Measurements from ENCODE around the gene FBP1.

Gene FBP1

DNA sequence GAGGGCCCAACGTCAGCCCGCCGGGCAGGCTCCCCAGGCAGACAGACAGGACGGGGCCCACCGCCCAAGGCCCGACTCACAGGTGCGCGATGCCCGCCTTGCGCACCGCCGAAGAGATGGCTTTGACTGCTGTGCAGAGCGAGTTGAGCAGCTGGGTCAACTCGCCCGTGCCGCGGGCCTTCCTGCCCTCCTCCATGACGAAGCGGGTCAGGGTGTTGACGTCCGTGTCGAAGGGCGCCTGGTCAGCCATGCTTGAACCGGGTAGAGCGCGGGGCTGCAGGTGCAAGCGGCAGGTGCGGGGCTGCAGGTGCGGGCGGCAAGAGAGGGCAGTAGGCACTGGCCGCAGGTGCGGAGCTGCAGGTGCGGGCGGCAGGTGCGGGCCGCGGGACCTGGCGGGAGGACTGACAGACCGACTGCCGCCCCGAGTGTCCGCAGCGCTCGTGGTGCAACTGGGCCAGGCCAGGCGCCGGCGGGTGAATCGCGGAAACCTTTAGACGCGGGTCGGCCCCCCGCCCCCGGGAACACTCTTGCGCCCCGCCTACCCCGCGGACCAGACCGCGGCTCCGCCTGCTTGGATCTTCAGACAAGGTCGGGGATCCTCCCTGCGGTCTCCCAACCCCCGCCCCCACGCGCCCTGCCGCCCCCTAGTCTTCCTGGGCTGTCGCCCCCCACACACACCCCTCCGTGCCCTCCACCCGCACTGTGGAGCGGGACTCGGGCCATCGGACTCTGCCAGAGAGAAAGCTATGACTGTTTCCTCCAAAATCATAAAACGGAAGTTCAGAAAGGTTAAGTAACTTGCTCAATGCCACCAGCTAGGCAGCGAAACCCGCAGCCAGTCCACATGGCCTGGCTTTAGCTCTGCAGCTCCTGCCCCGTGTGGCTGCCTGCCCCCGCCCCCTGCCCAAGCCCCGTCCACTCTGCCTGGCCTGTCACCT, at the start of gene FBP1:
FBP1 (minus strand) TSS at position 458 of the 938 bp plus-strand sequence; CDS start at position 250, 208 bp downstream.
- peak; percentile 85 to 86 for ATAC-seq (replicated peaks)
- H3K4me1 Mint-ChIP-seq, result peaks cover 11 to 21% of the 10 kb centered on the region in 2 donors
- DNase-seq, result peak; percentile 62
- H3K27ac Mint-ChIP-seq, result peak within 1 kb of the TSS; percentile 90
- peaks cover 0 to 15% of the 10 kb centered on the region in 2 donors for H3K27me3 Mint-ChIP-seq
- no peaks in the 10 kb centered on the region for H3K9me3 Mint-ChIP-seq
- H3K4me3 Mint-ChIP-seq, result peak within 1 kb of the TSS; percentile 88 to 93
- no peaks in the 10 kb centered on the region for H3K36me3 Mint-ChIP-seq

DNA sequence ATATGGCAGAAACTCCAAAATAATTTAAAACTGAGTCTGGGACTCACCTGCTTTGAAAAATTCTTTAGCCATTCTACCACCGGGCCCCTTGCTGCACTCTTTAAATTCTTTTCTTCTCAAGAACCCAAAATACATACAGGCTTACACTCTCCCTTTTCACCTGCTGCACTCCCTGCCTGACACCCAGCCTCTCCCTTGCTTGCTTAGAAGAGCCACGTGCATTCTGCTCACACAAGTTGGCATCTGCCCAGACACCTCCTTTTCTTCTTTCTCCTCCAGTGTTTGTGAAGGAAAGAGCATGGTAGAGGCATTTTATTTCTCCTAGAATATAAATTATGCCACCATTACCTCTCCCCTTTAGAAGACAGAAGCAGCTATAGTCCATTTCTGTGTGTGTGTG, 48.1 kb upstream of the FBP1 start:
- no peak for ATAC-seq (replicated peaks)
- Mint-ChIP-seq H3K36me3 (no peaks in the 10 kb centered on the region), H3K4me3 (no peak overlapping the region), H3K27me3 (peaks cover 8 to 23% of the 10 kb centered on the region in 2 donors), H3K27ac (no peak overlapping the region), H3K9me3 (no peaks in the 10 kb centered on the region), H3K4me1 (peaks cover 0 to 2% of the 10 kb centered on the region in 2 donors)
- DNase-seq, result no peak

GRCh38 chr9:94685359-94685758, 46.0 kb upstream of the FBP1 start:
- ATAC-seq (replicated peaks), result peak in 1 of 2 donors; percentile 50
- H3K9me3 Mint-ChIP-seq, result no peaks in the 10 kb centered on the region
- no peak for DNase-seq
- peaks cover 3 to 7% of the 10 kb centered on the region in 2 donors for H3K27me3 Mint-ChIP-seq
- H3K36me3 Mint-ChIP-seq, result no peaks in the 10 kb centered on the region
- H3K4me3 Mint-ChIP-seq, result no peak overlapping the region
- peaks cover 7 to 14% of the 10 kb centered on the region in 2 donors for H3K4me1 Mint-ChIP-seq
- H3K27ac Mint-ChIP-seq, result no peak overlapping the region

DNA sequence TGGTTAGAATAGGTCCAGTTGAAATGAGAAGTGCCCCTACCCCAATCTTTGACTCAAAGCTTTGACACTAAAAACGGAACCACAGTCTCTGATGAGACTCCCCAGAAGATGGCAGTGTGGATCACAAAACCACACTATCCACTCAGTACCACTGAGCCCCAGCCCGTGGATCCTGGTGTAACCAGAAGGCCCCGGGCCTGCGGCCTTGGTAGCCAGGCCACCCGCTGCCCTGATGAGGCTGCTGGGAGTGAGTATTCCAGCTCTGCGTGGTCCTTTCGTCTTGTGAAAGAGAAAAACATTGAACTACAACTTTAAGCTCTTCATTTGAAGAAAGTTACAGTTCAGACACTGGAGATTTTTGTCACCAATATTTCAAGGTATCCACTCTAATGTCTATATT, 42.2 kb upstream of the FBP1 start:
- no peak overlapping the region for H3K27ac Mint-ChIP-seq
- peaks cover 18 to 20% of the 10 kb centered on the region in 2 donors for H3K27me3 Mint-ChIP-seq
- ATAC-seq (replicated peaks), result peak; percentile 96 to 97
- no peak overlapping the region for H3K4me3 Mint-ChIP-seq
- peaks cover 7 to 14% of the 10 kb centered on the region in 2 donors for H3K4me1 Mint-ChIP-seq
- DNase-seq, result peak; percentile 48
- H3K9me3 Mint-ChIP-seq, result peaks cover 0 to 1% of the 10 kb centered on the region in 2 donors
- H3K36me3 Mint-ChIP-seq, result no peaks in the 10 kb centered on the region

GRCh38 chr9:94680621-94681020, 41.3 kb upstream of the FBP1 start:
- peaks cover 6 to 14% of the 10 kb centered on the region in 2 donors for H3K4me1 Mint-ChIP-seq
- ATAC-seq (replicated peaks) (no peak), DNase-seq (no peak)
- peaks cover 0 to 1% of the 10 kb centered on the region in 2 donors for H3K9me3 Mint-ChIP-seq
- H3K27me3 Mint-ChIP-seq, result peaks cover 18 to 20% of the 10 kb centered on the region in 2 donors
- no peak overlapping the region for H3K4me3 Mint-ChIP-seq
- no peaks in the 10 kb centered on the region for H3K36me3 Mint-ChIP-seq
- no peak overlapping the region for H3K27ac Mint-ChIP-seq

DNA sequence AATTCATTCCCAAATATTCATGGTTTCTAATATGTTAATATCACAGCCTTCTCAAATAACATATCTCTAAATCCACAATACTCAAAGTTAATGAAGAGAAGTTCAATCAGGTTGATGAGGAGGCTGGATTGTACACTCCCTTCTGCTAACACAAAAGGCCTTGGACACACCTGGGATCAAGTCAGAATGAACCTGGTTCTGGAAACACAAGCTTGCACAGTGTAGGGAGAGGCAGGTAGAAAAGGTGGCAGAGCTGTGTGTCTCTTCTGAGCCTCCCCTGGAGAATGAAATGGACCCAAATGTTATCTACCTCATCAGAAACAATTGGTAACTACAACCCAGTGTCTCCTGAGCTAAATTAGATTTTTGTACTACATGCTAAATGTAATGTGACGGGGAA, 40.7 kb upstream of the FBP1 start:
- Mint-ChIP-seq H3K4me3 (no peak overlapping the region), H3K9me3 (peaks cover 0 to 1% of the 10 kb centered on the region in 2 donors)

DNA sequence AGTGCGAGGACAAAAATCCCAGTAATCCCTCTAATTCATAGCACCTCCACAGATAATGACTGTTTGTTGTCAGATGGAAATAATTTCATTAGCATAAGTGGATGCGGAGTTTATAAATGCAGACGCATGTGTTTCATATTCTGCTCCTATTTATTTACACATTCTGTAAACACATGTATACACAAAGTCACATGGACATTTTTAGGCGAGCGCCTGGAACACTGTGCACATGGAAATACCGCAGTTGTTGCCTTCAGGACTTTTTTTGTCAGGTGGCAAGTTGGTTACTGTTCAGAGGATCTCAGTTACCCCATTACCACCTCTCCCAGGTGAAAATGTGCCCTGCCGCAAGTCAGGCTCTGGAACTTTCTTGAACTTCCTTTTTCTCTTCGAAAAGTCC, 40.3 kb upstream of the FBP1 start:
- H3K4me3 Mint-ChIP-seq, result no peak overlapping the region
- peaks cover 18 to 20% of the 10 kb centered on the region in 2 donors for H3K27me3 Mint-ChIP-seq
- H3K4me1 Mint-ChIP-seq, result peaks cover 6 to 14% of the 10 kb centered on the region in 2 donors
- no peak for DNase-seq
- no peaks in the 10 kb centered on the region for H3K36me3 Mint-ChIP-seq
- no peak overlapping the region for H3K27ac Mint-ChIP-seq
- peaks cover 0 to 1% of the 10 kb centered on the region in 2 donors for H3K9me3 Mint-ChIP-seq
- no peak for ATAC-seq (replicated peaks)

More for the DNA sequence above, 40.7 kb upstream of the FBP1 start:
- Mint-ChIP-seq H3K4me1 (peaks cover 6 to 14% of the 10 kb centered on the region in 2 donors), H3K27ac (no peak overlapping the region), H3K36me3 (no peaks in the 10 kb centered on the region), H3K27me3 (peaks cover 18 to 20% of the 10 kb centered on the region in 2 donors)
- ATAC-seq (replicated peaks) (no peak), DNase-seq (no peak)

DNA sequence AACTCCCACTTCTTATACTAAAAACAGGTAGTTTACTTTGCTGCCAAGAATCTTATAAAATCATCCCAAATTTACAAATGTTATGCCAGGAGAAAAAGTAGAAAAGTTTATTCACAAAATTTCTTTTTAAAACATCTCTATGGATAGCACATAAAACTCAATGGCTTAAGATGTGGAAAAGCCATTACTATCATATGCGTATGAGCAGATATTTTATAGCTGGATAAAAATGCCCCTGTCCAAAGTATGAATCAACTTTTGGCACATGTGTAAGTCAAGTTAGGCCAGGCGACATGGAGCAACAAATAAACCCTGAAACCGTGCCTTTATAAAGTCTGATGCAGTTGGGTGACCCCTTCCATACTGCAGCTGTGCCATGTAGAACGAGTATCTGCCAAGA, 38.6 kb upstream of the FBP1 start:
- H3K27me3 Mint-ChIP-seq, result peaks cover 18 to 20% of the 10 kb centered on the region in 2 donors
- H3K4me3 Mint-ChIP-seq, result no peak overlapping the region
- H3K36me3 Mint-ChIP-seq, result no peaks in the 10 kb centered on the region
- peaks cover 0 to 1% of the 10 kb centered on the region in 2 donors for H3K9me3 Mint-ChIP-seq
- no peak overlapping the region for H3K27ac Mint-ChIP-seq
- peaks cover 6 to 14% of the 10 kb centered on the region in 2 donors for H3K4me1 Mint-ChIP-seq
- DNase-seq (no peak), ATAC-seq (replicated peaks) (no peak)

DNA sequence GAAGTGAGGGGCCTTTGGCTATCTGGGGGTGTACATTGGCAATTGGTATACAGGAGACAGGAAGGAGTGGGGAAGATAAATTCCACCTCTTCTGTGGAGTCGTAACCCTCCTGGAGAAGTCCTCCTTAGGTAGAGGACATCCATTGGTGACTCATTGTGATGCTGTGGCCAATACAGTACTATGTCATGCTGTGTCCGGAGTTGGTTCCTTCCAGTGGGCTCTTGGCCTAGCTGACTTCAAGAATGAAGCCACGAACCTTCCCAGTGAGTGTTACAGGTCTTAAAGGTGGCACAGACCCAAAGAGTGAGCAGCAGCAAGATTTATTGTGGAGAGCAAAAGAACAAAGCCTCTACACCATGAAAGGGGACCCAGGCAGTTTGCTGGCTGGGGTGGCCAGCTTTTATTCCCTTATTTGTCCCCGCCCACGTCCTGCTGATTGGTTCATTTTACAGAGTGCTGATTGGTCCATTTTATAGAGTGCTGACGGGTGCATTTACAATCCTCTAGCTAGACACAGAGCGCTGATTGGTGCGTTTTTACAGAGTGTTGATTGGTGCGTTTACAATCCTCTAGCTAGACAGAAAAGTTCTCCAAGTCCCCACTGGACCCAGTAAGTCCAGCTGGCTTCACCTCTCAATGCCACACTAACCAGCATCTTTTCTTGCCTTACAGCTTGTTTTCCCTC, 37.3 kb upstream of the FBP1 start:
- ATAC-seq (replicated peaks) (no peak), DNase-seq (no peak)
- no peaks in the 10 kb centered on the region for H3K36me3 Mint-ChIP-seq
- no peak overlapping the region for H3K4me3 Mint-ChIP-seq
- peaks cover 0 to 1% of the 10 kb centered on the region in 2 donors for H3K9me3 Mint-ChIP-seq
- peaks cover 6 to 12% of the 10 kb centered on the region in 2 donors for H3K4me1 Mint-ChIP-seq
- H3K27ac Mint-ChIP-seq, result no peak overlapping the region
- peaks cover 18 to 20% of the 10 kb centered on the region in 2 donors for H3K27me3 Mint-ChIP-seq

DNA sequence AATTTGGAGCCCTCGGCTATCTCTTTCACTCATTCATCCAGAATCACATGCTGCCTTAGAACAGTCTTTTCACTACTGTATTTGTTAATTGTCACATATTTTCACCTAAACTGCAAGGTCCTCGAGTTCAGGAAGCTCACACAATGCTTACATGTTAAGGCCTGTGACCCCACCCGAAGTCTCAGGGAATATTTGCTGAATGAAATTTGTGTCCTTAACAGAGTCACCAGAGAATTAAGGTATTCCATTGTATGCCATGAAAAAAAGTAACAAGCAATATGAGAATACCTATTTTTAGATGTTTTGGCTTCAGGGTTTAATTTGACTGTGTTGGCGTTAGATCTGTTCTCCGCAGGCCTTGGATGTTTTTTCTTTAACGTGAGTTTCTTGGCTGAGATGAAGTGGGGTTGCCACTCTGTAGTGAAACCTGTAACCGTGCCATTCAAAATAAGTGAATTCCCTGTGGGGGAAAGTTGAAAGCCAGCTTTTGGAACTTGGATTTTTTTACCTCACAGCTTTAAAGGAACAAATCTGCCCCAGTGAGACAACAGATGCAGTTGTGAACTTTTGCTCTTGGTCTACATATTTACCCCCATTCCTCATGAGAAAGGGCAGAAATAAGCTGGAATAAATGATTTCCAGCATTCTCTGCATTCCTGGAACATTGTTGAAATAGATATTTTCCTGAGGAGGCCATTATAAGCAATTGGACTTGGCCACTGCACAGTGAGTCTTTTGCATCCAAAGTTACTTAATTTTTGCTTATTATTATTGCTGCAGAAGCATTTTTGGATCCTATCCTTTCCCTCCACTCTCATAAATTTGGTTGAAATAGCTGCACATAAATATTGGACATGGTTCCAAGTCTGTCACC, 35.9 kb upstream of the FBP1 start:
- peaks cover 0 to 1% of the 10 kb centered on the region in 2 donors for H3K9me3 Mint-ChIP-seq
- no peaks in the 10 kb centered on the region for H3K36me3 Mint-ChIP-seq
- H3K27me3 Mint-ChIP-seq, result peaks cover 15 to 20% of the 10 kb centered on the region in 2 donors
- no peak for ATAC-seq (replicated peaks)
- DNase-seq, result no peak
- H3K27ac Mint-ChIP-seq, result no peak overlapping the region
- H3K4me1 Mint-ChIP-seq, result no peaks in the 10 kb centered on the region
- H3K4me3 Mint-ChIP-seq, result no peak overlapping the region

DNA sequence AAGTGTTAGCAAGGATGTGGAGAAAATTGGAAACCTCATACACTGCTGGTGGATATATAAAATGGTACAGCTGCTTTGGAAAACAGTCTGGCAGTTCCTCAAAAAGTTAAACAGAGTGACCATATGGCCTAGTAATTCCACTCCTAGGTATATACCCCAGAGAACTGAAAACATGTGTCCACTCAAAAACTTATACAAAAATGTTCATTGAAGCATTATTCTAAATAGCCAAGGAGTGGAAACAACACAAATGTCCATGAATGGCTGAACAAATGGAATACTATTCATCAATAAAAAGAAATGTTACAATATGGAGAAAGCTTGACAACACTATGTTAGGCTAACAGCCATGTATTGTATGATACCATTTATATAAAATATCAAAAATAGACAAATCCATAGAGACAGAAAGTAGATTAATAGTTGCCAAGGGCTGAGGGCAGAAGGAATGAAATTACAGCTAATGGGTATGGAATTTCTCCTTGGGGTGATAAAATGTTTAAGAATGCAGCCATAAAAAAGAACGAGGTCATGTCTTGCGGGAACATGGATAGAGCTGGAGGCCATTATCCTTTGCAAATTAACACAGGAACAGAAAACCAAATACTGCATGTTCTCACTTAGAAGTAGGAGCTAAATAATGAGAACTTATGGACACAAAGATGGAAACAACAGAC, 33.6 kb upstream of the FBP1 start:
- Mint-ChIP-seq H3K9me3 (peaks cover 0 to 1% of the 10 kb centered on the region in 2 donors), H3K27ac (no peak overlapping the region), H3K4me1 (peaks cover 3 to 5% of the 10 kb centered on the region in 2 donors), H3K36me3 (peaks cover 0 to 2% of the 10 kb centered on the region in 2 donors), H3K27me3 (peaks cover 6 to 8% of the 10 kb centered on the region in 2 donors), H3K4me3 (no peak overlapping the region)
- ATAC-seq (replicated peaks), result no peak
- no peak for DNase-seq

- ATAC-seq (replicated peaks), result peak; percentile 95
- peaks cover 3 to 5% of the 10 kb centered on the region in 2 donors for H3K4me1 Mint-ChIP-seq
- H3K36me3 Mint-ChIP-seq, result peaks cover 0 to 2% of the 10 kb centered on the region in 2 donors
- H3K27ac Mint-ChIP-seq, result peak overlapping the region; percentile 53
- no peaks in the 10 kb centered on the region for H3K9me3 Mint-ChIP-seq
- DNase-seq, result peak; percentile 46
- H3K4me3 Mint-ChIP-seq, result peak overlapping the region; percentile 83 to 88
- peaks cover 11 to 13% of the 10 kb centered on the region in 2 donors for H3K27me3 Mint-ChIP-seq
These were observed 29.8 kb upstream of the FBP1 start for GRCh38 chr9:94668928-94669729.

All from stimulated activated naive B cell treated with anti-CD40 and anti-IgM and Interleukin-4, amounts not matched to agents 10 μg/mL and 1 μg/mL and 100 μg/mL, for 72 hours (primary cell).